Putamen (tissue), 1 donor: ENCODE results near the gene SDHB.

Experiments used
- DNase-seq: peaks from one replicate; pipeline ENCODE4 v3.0.0-alpha.2; 2016; ENCODE audit warnings: low spot score

Gene SDHB

DNA sequence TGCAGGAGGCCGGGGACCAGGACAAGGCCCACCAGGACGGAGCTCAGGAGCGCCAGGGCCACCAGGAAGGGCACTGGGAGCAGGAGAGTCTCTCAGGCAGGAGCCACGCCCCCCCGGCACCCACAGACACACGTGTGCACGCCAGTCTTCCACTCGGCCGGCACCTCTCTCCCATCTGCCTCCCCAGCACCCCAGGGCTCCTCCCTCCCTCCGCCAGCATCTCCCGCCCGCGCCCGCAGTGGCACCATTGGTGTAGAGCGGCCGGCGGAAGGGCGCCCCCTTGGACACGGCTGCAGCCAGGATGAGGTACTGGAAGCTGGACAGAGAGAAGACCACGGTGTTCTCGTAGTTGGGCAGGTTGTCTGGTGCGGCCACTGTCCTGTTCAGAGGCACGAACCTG, 67.3 kb downstream of the SDHB start:
- no peak for DNase-seq

DNA sequence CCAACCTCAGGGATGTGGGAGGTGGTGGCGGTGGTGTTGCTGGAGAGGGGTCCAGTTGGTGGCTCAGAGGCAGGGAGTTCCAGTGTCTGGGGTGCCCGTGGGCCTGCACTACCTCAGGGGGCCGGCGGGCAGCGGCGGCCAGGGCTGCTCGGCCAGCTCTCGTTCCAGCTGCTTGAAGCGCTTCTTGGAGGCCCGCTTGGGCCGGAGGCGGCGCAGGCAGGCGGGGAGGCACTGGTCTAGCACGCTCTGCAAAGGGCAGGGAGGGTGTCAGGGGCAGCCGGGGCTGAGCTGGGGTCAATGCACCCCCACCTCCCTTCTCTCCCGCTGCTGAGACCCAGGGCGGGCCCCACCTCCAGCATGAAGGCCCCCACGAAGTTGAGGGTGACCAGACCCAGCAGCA, 67.7 kb downstream of the SDHB start:
- no peak for DNase-seq

DNA sequence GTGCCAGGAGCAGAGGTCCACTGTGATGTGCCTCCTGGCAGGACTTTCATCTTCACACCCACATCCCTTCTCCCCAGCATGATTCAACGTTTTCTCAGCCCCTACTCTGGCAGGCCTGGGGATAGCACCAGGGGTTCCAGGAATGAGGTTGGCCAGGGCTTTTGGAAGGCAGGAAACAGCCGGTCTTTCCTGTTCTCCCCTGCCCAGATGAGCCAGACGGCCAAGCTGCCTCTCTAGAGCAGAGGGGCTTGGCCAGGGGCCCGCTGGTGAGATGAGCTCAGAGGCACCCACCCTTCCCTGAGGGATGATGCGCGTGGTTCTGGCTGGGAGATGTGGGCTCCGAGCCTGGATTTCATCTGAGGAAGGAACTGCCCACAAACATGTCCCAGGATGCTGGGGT, 69.1 kb downstream of the SDHB start:
- DNase-seq = no peak

DNA sequence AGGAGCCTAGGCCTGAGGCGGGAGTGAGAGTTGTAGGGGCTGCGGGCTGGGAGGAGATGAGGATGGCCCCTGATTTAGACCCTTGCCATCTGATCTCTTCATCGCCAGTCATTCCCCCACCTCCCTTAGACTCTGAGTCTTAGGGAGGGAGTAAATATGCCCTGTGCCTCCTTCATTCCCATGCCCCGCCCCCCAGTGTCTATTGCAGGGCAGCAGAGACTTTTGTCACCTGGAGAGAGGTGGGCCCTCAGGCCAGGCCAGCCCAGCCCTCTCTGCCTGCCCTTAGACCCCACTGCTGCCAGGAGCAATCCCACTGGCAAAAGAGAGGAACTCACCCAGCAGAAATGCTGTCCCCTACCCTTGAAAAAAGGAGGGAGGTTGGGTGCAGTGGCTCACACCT, 70.2 kb downstream of the SDHB start:
- no peak for DNase-seq

DNA sequence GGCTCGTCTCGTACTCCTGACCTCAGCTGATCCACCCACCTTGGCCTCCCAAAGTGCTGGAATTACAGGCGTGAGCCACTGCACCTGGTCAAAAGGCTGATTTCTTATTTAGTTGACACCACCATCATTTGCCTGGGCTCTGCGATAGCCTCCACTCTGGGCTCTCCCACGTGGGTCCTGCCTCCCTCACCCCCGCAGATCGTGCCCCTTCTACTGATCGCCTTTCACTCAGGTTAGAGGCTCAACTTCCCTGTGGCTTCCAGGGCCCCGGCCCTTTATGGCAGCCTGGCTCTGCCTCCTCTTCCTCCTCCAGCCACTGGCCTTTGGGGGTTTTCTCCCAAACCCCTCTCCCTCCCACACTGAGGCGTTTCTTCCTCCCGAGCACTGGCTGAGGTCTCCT, 70.9 kb downstream of the SDHB start:
- DNase-seq = no peak

DNA sequence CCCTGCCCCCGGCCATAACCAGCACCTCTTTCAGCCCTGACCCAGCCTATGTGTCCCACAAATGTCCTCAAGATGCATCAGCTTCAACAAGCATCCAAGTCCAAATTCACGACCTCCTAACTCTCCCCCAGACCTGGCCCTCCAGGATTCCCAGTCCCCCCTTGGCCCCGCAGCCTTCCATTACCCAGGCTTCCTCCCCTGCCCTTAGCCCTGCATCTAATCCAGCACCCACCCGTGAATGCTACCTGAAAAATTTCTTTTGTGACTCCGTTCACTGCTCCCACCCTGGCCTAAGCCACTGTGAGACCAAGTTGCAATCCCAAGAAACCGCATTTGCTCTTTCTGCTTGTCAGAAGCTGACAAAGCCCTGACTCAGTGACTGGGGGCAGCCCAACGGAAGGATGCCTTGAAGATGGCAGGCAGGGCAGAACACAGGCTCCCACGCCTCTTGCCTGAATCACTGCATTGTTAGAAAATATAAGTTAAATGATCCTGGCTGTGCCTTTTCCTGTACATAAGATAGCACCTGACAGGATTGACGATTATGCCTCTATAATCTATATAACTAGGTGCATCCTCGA, 72.5 kb downstream of the SDHB start:
- no peak for DNase-seq

DNA sequence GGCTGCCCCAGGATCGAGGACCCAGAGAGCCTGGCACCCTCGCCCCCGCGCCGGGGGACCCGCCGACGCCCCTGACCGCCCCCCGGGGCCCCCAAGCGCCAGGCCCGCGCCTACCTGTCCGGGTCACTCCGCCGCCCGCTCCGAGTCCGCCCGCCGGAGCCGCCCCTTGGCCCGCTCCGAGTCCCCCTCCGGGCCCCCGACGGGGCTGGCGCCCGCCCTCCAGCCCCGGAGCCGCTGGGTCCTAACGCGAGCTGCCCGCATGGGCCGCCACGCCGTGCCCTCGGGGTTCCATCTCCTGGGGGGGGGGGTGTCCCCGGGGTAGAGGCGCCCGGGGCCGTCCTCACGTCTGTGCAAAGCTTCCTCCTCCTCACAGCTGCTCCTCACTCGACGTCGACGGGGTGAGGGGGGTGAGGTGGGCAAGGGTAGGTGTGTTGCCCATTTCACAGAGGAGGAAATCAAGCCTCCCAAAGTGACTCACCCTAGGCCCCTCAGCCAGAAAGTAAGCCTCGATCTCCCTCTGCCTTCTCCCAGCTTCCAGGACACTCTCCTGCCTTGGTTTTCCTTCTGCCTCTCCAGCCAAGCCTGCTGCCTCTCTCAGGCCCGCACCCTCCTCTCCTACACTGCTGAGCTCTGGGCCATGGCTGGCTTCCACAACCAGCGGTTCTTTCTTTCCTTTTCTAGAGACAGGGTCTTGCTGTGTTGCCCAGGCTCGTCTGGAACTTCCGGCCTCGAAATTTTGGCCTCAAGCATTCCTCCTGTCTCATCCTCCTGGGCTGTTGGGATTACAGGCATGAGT, 73.2 kb downstream of the SDHB start, which contains the start of gene MFAP2:
MFAP2 (minus strand) TSS at position 148 of the 796 bp plus-strand sequence. CDS start 2,347 bp downstream, outside the sequence.
- no peak for DNase-seq

DNA sequence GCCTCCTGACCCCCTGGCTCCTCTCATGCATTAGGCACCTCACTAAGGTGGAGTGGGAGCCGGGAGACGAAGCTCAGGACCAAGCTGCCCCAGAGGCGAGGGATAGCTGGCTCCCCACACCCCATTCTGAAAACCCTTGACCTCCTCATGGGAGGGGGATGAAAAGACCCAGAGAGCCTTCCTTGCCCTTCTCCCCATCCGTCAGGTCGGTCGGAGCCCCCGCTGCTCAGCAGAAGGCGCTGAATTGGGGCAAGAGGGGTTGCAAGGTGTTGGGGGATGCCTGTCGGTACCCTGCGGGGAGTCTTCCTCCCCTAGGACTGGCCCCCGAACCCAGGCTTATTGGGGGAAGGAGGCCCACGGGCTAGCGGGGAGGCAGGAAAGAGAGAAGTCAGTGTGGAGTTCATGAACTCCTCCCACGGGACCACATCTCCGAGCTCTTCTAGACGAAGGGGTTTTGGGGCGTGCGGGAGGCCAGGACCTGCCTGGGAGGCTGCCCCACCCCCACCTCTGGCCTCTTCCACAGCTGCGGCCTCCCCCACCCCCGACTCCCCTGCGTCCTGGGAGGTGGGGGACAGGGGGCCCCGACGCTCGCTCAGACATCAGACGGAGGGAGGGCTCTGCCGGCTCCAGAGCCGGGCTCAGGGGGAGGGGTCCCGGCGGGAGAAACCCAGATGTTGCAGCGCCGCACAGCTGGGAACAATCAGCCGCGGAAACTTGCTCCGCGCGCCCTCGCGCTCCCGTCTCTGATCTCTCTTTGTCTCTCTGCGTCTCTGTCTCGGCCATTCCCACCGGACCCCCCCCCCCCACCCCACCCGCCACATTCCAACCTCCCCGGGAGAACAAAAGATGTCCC, 74.1 kb downstream of the SDHB start:
- no peak for DNase-seq

DNA sequence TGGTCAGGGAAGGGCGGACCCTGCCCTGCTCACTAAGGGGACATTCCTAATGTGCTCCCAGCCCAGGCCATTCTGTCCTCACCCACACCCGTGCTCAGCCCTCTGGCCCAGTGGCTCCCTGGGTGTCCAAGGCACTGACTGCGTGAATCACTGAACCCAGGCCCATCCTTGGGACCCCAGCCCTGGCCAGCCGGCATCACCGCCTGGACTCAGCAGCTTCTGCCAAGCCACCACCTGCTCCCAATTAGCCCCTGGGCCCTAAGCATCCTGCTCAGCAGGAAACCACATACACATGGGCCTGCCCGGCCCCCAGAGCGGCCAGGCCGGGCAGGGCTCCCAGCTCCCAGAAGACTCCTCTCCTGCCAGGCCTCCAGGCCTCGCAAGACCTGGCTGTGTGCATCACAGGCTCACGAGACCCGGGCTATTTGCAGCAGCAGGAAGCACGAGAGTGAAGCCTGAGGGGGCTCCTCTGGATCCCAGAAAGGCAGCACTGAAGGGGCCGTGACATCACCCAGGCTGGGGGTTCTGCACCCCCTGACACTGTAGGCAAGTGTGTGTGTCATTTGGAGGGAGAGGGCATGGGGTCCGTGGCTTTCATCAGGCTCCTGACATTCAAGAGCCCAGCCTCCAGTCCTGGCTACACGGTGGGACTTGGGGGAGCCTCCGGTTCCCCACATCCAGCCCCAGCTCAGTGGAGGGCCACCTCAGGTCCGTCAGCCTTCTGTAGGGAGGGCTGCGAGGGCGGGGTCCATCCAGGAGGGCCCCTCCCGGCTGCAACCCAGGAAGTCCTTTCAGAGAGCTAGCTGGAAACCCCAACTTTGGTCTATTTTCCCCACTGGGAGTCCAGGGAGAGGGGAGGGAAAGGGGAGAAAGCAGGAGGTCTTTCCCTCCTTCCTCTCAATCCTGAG, 75.0 kb downstream of the SDHB start:
- no peak for DNase-seq

DNA sequence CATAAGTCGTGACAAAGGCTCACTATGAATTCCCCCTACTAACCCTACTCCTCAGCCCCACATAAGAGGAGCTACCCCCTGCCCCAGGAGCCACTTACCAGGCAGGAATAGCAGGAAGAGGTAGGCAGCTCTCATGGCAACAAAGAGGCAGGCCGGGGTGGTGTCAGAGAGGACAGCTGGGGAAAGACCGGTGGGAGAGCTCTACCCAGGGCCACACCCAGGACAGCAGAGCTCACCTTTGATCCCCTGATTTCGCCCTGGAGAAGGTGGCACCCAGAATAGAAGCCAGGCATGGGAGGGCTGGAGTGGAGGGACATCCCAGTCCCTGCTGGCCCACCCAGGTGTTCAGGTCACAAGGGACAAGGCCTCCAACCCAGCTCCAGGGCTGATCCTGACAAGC, 75.7 kb downstream of the SDHB start:
- no peak for DNase-seq

DNA sequence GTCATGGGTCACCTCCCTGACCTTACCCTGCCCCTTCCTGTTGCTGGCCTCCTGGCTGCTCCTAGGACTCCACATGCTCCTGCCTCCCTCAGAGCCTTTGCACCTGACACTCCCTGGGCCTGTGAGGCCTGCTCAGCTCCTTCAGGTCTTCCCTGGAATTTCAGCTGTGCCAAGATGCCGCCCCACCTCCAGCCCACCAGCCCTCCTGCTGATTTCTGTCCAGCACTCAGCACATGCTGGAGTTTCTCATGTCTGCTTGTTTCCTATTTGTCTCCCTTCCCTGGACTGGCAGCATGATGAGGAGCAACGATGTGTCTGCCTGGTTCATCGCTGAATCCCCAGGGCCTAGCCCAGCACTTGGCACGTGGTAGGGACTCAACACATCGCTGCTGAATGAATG, 76.5 kb downstream of the SDHB start:
- no peak for DNase-seq

DNA sequence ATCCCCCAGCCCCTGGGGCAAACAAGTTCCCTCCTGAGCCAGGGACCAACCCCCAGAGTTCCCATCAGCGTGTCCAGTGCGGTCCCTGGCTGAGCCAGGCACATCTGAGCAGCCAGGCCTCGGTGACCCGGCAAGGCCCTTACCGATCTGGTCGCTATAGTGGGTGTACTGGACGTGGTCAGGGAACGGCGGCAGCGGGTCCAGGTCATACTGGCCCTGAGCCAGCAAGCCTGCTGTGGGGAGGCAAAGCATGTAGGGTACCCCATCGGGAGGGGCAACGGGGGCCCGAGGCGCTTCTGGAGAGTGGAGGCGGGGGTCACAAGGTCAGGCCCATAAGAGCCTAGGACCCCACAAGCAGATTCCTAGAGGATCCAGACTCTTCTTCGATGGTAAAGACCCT, 76.9 kb downstream of the SDHB start:
- no peak for DNase-seq

DNA sequence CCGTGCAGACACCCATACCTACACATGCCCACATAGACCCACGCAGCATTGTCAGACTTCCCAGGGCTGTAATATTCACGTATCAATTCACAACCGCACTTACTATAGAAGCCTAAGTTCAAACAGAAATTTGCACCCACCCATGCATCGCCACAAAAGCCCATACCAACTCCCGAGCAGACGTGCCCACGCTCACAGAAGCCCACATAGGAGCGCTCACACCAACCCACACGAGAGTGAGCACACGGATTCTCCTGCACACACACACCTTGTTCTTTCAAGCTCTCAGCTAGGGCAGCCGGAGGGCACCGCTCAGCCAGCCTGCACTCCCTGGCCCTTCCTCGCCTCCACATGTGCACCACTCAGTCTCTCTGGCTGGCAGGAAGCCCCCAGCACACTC, 78.0 kb downstream of the SDHB start:
- no peak for DNase-seq

DNA sequence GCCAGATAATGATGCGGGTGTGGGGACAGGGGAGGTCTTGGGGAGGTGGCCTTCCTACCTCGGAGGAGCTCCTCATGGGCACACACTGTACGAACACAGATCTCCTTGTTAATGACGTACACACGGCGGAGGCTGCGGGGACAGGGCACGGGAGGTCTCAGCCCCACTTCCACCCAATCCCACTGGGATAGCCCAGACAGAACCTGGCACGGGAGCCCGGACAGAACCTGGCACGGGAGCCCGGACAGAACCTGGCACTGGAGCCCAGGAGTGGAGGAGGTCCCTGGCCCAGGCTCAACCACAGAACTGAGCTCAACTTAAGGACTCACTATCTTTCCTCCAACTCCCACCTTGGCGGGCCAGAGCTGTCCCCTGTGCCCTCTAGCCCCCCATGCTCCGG, 78.6 kb downstream of the SDHB start:
- DNase-seq = no peak

DNA sequence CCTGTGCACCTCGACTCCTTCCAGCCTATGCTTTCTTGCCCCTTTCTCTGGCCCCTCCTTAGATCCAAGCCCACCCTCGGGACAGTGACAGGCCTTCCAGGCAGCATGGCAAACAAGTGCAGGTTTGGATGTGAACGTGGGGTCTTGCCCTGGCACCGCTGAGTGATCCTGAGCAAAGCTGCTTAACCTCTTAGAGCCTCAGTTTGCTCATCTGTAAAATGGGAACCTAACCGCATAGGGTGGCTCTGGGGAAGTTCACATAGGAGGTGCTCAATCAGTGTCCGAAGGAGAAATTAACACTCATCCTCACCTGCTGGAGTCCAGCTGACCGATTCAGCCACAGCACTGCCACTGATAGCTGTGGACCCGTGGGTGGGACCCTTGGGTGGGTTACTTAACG, 80.6 kb downstream of the SDHB start:
- no peak for DNase-seq

DNA sequence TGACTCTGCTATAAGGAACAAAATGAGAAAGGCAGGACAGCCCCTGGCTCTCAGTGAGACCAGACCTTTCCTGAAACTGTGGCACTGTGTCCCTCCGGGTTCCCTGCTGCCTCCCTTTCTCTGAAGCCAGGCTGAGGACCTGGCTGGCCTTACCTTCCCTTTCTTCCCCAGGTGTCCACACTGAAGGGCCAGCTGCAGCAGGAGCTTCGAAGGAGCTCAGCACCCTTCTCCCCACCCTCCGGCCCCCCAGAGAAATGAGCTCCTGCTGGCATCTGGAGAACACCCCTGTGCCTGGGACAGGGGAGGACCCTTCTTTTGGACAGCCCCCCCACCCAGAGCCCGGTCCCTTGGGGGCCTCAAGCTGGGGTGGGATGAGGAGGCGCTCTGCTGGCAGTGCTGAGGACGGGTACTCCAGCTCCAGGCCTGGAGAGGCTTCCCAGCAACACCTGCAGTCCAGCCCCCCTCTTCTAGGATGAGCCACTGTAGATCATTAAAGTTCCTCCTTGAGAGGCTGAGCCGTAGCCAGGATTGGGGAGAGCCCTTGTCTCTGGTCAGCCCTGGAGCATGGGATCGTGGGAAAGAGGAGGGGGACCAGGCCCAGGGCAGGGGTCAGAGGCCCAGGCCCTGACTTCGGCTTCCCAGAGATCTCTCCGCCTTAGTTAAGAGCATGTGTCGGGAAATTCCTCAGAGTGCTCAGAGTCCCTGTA, 81.5 kb downstream of the SDHB start:
- DNase-seq = no peak

DNA sequence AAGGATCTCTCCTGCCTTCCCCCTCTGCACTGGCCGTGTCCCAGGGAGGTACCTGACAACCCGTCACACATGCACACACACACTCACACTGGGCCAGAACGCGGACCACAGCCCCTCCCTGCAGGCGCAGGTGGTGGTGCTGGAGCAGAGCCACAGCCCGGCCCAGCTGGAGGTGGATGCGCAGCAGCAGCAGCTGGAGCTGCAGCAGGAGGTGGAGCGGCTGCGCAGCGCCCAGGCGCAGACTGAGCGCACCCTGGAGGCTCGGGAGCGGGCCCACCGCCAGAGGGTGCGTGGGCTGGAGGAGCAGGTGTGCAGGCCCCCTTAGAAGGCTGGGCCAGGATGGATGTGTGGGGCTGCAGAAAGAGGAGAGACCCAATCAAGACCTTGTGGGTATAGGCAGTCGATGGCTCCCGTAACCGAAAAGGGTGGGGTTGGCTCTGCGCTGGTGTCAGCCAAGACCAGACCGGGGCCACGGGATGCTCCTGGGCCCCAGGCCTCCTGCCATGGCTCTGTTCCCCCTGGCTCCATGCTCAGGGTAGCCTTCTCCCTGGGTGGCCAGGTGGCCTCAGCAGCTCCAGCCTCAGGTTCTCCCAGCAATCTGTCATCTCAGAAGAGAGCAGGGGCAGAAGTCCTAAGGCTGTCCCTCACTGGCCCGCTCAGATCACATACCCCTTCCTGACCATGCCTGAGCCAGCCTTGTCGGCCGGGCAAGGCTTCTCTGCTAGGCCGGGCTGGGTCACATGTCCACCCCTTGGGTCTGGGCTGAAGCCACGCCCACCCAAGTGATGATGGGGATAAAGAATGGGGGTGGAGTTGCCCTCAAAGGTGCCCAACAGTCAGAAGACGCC, 82.3 kb downstream of the SDHB start:
- DNase-seq = no peak

DNA sequence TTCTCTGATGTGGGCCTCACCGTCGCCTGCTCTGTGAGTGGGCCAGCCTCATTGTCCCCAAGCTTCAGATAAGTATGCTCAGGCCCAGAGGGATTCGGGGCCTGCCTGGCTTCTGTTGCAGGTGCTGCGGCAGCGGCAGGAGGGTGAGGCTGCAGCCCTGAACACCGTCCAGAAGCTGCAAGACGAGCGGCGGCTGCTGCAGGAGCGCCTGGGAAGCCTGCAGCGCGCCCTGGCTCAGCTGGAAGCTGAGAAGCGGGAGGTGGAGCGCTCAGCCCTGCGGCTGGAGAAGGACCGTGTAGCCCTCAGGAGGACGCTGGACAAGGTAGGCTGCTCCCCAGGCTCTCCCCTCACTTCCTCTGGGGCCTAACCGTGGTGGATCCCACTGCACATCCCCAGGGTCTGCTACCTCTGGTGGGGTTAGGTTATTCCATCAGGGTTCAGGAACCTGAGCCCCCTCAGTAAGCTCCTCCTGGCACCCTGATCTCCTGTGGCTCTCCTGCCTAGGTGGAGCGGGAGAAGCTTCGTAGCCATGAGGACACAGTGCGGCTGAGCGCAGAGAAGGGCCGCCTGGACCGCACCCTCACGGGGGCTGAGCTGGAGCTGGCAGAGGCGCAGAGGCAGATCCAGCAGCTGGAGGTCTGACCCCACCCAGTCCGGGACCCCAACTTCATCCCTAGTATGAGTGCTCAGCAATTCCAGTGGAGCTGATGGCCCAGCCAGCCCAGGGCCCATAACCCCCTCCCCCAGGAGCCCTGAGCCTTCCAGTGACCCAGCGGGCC, 83.5 kb downstream of the SDHB start:
- no peak for DNase-seq

DNA sequence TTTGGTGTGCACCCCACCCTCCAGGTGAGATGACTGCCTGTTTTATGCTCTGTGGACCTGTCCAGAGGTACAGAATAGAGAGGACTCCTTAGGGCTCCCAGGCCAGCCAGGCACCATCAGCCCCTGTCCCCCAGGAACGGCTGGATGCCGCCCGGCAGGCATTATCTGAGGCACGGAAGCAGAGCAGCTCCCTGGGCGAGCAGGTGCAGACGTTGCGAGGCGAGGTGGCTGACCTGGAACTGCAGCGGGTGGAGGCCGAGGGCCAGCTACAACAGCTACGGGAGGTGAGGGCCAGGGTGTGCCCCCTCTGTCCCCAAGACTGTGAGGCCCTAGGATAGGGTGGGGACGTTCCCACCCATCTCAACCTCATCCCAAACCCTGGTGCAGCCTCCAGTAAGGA, 84.2 kb downstream of the SDHB start:
- DNase-seq = no peak
